Measurements from ENCODE around the gene PCSK4. TPM values are rescaled to one million over a fixed set of nuclear protein-coding genes. Genes with fewer than 3 reads are reported as not detected.

PCSK4 gene
- total RNA-seq, 4 donors from 2014 or later = 1.3 to 4.9 (median 2.2) TPM

DNA sequence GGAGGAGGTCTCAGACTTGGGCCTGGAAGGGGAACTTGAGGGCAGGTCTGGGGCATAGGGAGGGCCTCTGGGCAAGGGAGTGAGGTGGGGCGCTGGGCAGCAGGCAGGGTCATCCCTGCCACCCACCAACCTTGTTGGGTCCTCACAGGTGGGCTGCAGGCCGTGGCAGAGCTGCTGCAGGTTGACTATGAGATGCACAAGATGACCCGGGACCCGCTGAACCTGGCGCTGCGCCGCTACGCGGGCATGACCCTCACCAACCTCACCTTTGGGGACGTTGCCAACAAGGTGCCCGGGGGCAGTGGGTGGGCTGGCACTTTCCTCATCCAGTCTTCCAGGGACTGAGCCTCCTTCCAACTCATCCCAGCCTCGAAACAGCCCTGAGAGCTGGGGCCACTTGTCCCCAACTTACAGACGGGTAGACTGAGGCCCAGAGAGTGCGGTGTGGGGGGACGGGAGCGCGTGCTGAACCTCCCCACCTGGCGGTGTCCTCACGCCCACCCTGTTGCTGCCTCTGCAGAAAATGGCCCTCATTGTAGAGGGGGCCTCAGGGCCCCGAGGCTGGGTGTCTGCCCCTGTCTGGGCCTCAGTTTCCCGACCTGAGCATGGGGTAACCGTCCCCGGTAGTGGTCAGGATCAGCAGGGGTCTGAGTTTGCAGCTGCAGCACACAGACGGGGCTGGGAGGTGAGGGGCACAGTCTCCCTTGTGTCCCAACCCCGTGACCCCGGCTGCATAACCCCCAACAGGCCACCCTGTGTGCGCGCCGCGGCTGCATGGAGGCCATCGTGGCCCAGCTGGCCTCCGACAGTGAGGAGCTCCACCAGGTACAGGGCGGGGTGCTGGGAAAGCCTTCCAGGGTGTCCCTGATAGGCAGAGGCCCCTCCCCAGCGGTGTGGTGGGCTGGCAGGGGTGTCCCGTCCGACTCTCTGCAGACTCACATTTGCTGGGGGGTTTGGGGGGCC, 29.8 kb downstream of the PCSK4 start:
- H3K27ac ChIP-seq = no peak overlapping the region
- peaks cover 0 to 30% (median 0%) of the 10 kb centered on the region in 3 donors for H3K36me3 ChIP-seq
- no peak overlapping the region for H3K4me3 ChIP-seq
- H3K9me3 ChIP-seq = no peaks in the 10 kb centered on the region
- no peak for DNase-seq (ENCODE audit: low spot score in 2 of 2)
- TF ChIP-seq, protein P1, sequence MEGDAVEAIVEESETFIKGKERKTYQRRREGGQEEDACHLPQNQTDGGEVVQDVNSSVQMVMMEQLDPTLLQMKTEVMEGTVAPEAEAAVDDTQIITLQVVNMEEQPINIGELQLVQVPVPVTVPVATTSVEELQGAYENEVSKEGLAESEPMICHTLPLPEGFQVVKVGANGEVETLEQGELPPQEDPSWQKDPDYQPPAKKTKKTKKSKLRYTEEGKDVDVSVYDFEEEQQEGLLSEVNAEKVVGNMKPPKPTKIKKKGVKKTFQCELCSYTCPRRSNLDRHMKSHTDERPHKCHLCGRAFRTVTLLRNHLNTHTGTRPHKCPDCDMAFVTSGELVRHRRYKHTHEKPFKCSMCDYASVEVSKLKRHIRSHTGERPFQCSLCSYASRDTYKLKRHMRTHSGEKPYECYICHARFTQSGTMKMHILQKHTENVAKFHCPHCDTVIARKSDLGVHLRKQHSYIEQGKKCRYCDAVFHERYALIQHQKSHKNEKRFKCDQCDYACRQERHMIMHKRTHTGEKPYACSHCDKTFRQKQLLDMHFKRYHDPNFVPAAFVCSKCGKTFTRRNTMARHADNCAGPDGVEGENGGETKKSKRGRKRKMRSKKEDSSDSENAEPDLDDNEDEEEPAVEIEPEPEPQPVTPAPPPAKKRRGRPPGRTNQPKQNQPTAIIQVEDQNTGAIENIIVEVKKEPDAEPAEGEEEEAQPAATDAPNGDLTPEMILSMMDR (IDR thresholded peaks at IDR 0.05) = no peak
- no peak for TF ChIP-seq POLR2A (IDR thresholded peaks at IDR 0.05)
- TF ChIP-seq EP300 (IDR thresholded peaks at IDR 0.05) = no peak
- WGBS, 2 donors = 90 to 92% methylated on average over 14 to 32 of the region's 36 CpGs
- peaks cover 0 to 20% (median 4%) of the 10 kb centered on the region in 4 donors for H3K4me1 ChIP-seq
- H3K27me3 ChIP-seq = peaks cover 3 to 26% of the 10 kb centered on the region in 2 donors

DNA sequence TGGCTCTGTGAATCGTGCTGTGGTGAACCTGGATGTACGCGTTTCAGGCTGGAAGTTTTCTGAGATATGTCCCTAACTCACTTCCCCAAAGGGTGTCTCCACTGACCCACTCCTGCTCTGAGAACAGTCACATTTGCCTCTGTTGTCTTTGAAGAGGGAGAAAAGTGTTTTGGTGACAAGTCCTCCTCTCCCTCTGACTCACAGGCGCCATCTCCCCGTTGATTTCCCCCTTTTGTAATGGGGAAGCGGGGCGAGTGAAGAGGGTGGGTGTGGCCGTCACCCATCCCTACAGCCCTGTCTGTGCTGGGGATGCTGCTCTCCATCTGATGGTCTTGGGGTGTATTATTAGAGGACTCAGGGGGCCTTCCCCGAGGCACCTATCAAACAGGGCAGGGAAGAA, 30.7 kb downstream of the PCSK4 start:
- no peak overlapping the region for H3K27ac ChIP-seq
- no peak overlapping the region for H3K4me3 ChIP-seq
- H3K9me3 ChIP-seq = no peaks in the 10 kb centered on the region
- H3K4me1 ChIP-seq = peaks cover 0 to 26% (median 8%) of the 10 kb centered on the region in 4 donors
- 69 to 81% methylated on average over 9 of the region's 9 CpGs for WGBS, 2 donors
- peaks cover 3 to 35% of the 10 kb centered on the region in 2 donors for H3K27me3 ChIP-seq
- no peak for DNase-seq (ENCODE audit: low spot score in 2 of 2)
- H3K36me3 ChIP-seq = peaks cover 0 to 27% (median 0%) of the 10 kb centered on the region in 3 donors
- TF ChIP-seq POLR2A (IDR thresholded peaks at IDR 0.05) (no peak), EP300 (IDR thresholded peaks at IDR 0.05) (no peak)
- TF ChIP-seq, protein P1 (IDR thresholded peaks at IDR 0.05) = no peak

DNA sequence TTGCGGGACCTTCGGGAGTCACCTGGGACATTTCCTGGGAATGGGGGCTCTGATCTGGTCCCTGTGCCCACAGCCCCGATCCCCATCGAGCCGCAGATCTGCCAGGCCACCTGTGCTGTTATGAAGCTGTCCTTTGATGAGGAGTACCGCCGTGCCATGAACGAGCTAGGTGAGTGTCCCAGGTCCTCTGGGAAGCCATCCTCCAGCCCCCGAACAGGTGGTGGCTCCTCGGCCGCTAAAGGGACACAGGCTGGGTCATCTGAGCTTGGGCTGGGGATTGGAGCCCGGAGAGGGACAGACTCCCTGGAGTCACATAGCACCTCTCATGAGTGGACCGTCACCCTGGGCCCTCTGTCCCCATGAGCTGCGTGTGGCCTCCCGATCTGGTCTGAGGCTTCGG, 32.3 kb downstream of the PCSK4 start:
- peaks cover 3 to 51% of the 10 kb centered on the region in 2 donors for H3K27me3 ChIP-seq
- H3K36me3 ChIP-seq = peaks cover 0 to 27% (median 0%) of the 10 kb centered on the region in 3 donors
- H3K9me3 ChIP-seq = no peaks in the 10 kb centered on the region
- H3K27ac ChIP-seq = no peak overlapping the region
- H3K4me3 ChIP-seq = no peak overlapping the region
- TF ChIP-seq POLR2A (IDR thresholded peaks at IDR 0.05) = no peak
- no peak for TF ChIP-seq EP300 (IDR thresholded peaks at IDR 0.05)
- TF ChIP-seq, protein P1 (IDR thresholded peaks at IDR 0.05) = no peak
- DNase-seq (ENCODE audit: low spot score in 2 of 2) = no peak
- 80 to 88% methylated on average over 4 to 7 of the region's 16 CpGs for WGBS, 2 donors
- H3K4me1 ChIP-seq = peaks cover 0 to 39% (median 20%) of the 10 kb centered on the region in 4 donors

DNA sequence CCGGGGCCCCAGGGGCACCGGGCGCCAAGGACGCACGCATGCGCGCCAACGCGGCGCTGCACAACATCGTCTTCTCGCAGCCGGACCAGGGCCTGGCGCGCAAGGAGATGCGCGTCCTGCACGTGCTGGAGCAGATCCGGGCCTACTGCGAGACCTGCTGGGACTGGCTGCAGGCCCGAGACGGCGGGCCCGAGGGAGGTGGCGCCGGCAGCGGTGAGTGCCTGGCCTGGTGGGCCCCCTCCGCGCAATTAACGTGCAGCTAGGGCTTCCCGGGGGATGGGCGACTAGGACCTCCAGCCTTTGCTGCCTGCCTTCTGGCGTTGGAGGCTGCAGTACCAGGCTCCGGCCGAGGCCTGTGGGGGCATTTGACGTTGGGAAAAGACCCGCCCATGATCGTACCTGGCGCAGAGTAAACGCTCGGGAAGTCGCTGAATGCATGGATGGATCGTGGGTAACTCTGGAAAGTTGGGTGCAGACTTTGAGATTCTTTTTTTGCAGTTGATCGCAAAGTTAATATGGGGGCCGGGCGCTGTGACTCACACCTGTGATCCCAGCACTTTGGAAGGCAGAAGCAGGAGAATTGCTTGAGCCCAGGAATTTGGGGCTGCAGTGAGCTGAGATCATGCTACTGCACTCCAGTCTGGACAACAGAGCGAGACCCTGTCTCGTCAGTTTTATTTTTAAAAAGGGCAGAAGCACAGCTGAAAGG, 33.0 kb downstream of the PCSK4 start:
- WGBS, 2 donors = 35 to 43% methylated on average over 45 to 48 of the region's 48 CpGs
- H3K4me1 ChIP-seq = peaks cover 0 to 46% (median 25%) of the 10 kb centered on the region in 4 donors
- no peak for TF ChIP-seq EP300 (IDR thresholded peaks at IDR 0.05)
- no peak for TF ChIP-seq POLR2A (IDR thresholded peaks at IDR 0.05)
- TF ChIP-seq, protein P1 (IDR thresholded peaks at IDR 0.05) = no peak
- peaks cover 0 to 26% (median 0%) of the 10 kb centered on the region in 3 donors for H3K36me3 ChIP-seq
- H3K27me3 ChIP-seq = peaks cover 3 to 58% of the 10 kb centered on the region in 2 donors
- no peak for DNase-seq (ENCODE audit: low spot score in 2 of 2)
- H3K9me3 ChIP-seq = no peaks in the 10 kb centered on the region
- H3K27ac ChIP-seq = no peak overlapping the region
- H3K4me3 ChIP-seq = no peak overlapping the region

All from tibial nerve (tissue), 4 donors.